Measurements from ENCODE around the gene ZNF683.

DNA sequence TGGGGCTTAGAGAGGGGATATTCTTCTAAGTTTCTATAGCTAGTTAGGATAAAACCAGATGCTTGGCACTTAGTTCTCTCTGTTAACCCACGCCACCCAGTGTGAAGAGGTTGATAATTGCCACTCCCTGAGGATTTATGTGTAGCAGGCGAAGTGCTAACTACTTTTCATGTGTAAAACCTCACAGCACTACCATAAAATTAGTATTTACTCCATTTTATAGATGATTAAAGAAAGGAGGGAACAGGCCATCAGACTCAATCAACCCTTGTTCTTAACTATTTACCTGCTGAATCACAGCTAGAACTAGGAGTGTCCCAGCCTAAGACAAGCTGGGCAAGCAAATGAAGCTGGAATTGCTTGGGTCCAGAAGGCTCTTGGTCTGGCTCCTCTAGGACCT lies 46.9 kb upstream of the ZNF683 start:
- TF ChIP-seq, protein P1, sequence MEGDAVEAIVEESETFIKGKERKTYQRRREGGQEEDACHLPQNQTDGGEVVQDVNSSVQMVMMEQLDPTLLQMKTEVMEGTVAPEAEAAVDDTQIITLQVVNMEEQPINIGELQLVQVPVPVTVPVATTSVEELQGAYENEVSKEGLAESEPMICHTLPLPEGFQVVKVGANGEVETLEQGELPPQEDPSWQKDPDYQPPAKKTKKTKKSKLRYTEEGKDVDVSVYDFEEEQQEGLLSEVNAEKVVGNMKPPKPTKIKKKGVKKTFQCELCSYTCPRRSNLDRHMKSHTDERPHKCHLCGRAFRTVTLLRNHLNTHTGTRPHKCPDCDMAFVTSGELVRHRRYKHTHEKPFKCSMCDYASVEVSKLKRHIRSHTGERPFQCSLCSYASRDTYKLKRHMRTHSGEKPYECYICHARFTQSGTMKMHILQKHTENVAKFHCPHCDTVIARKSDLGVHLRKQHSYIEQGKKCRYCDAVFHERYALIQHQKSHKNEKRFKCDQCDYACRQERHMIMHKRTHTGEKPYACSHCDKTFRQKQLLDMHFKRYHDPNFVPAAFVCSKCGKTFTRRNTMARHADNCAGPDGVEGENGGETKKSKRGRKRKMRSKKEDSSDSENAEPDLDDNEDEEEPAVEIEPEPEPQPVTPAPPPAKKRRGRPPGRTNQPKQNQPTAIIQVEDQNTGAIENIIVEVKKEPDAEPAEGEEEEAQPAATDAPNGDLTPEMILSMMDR (IDR thresholded peaks at IDR 0.05; ENCODE audit: extremely low read depth in 1 of 2, insufficient read depth in 1 of 2, low read depth in 1 of 2, low read length in 2 of 2) = no peak
- TF ChIP-seq POLR2AphosphoS5 (IDR thresholded peaks at IDR 0.05; ENCODE audit: insufficient read depth, low read depth, low read length) (no peak), EZH2 (IDR thresholded peaks at IDR 0.05; ENCODE audit: borderline replicate concordance, low read depth, low read length, severe bottlenecking) (no peak), POLR2A (IDR thresholded peaks at IDR 0.05; ENCODE audit: low read depth, low read length) (no peak), FOS (IDR thresholded peaks at IDR 0.05; ENCODE audit: borderline replicate concordance, insufficient read depth, low read length) (no peak), JUN (IDR thresholded peaks at IDR 0.05; ENCODE audit: borderline replicate concordance, insufficient read depth, insufficient read length, low read depth) (no peak)
- TF ChIP-seq, protein P2, sequence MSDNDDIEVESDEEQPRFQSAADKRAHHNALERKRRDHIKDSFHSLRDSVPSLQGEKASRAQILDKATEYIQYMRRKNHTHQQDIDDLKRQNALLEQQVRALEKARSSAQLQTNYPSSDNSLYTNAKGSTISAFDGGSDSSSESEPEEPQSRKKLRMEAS (IDR thresholded peaks at IDR 0.05; ENCODE audit: insufficient read depth, insufficient read length) = no peak

Data from endothelial cell of umbilical vein (primary cell).